GM18505 (cell line): Measurements from ENCODE around the gene IL1RAPL1.
A peak's percentile ranks its signal among the peaks of the same experiment; 100 is the strongest.
"Not testable (repeated sequence)": the region's sequence is repeated elsewhere in the genome, so short reads cannot be mapped to it uniquely, and the experiment has no call there.

Experiments
- ATAC-seq: cut with Tn5 transposase; IDR thresholded peaks from one replicate; pipeline ENCODE4 v1.9.1; 2021; ENCODE audit not compliant: unreplicated experiment
- POLR2A ChIP-seq: IDR thresholded peaks from 4 replicates; pipeline ENCODE4 v1.6.1; 2011; ENCODE audit warnings: borderline replicate concordance; ENCODE audit not compliant: insufficient read depth, insufficient read length; ENCODE audit errors: extremely low read depth

The IL1RAPL1 gene

GRCh38 chrX:29274517-29274916 lies 687.3 kb downstream of the IL1RAPL1 start:
- no peak for ATAC-seq
- TF ChIP-seq POLR2A, result no peak

GRCh38 chrX:29275928-29276327 lies 688.7 kb downstream of the IL1RAPL1 start:
- ATAC-seq, result no peak
- no peak for TF ChIP-seq POLR2A

GRCh38 chrX:29281078-29281742 lies 694.0 kb downstream of the IL1RAPL1 start:
- ATAC-seq, result no peak

GRCh38 chrX:29285664-29286063 lies 698.4 kb downstream of the IL1RAPL1 start:
- TF ChIP-seq POLR2A, result no peak
- ATAC-seq, result no peak

More at GRCh38 chrX:29281078-29281742, 694.0 kb downstream of the IL1RAPL1 start:
- TF ChIP-seq POLR2A, result no peak

GRCh38 chrX:29295987-29296680 lies 708.9 kb downstream of the IL1RAPL1 start:
- no peak for TF ChIP-seq POLR2A
- no peak for ATAC-seq

GRCh38 chrX:29297171-29297800 lies 710.0 kb downstream of the IL1RAPL1 start:
- no peak for ATAC-seq
- TF ChIP-seq POLR2A, result no peak

- no peak for TF ChIP-seq POLR2A
- no peak for ATAC-seq
Observed at GRCh38 chrX:29299684-29300083, 712.4 kb downstream of the IL1RAPL1 start.

- ATAC-seq, result no peak
- no peak for TF ChIP-seq POLR2A
Observed at GRCh38 chrX:29308726-29309125, 721.5 kb downstream of the IL1RAPL1 start.

- TF ChIP-seq POLR2A, result no peak
- ATAC-seq, result no peak
Observed at GRCh38 chrX:29315931-29316330, 728.7 kb downstream of the IL1RAPL1 start.

- no peak for ATAC-seq
- no peak for TF ChIP-seq POLR2A
Observed at GRCh38 chrX:29318012-29318411, 730.8 kb downstream of the IL1RAPL1 start.

GRCh38 chrX:29332429-29332828 lies 745.2 kb downstream of the IL1RAPL1 start:
- not testable (repeated sequence) for ATAC-seq

GRCh38 chrX:29333091-29333490 lies 745.8 kb downstream of the IL1RAPL1 start:
- not testable (repeated sequence) for ATAC-seq

- no peak for TF ChIP-seq POLR2A
- peak; percentile 79 for ATAC-seq
Observed at GRCh38 chrX:29348288-29348687, 761.0 kb downstream of the IL1RAPL1 start.

- ATAC-seq, result no peak
Observed at GRCh38 chrX:29359276-29359675, 772.0 kb downstream of the IL1RAPL1 start.

GRCh38 chrX:29374765-29375164 lies 787.5 kb downstream of the IL1RAPL1 start:
- not testable (repeated sequence) for ATAC-seq

More at GRCh38 chrX:29359276-29359675, 772.0 kb downstream of the IL1RAPL1 start:
- no peak for TF ChIP-seq POLR2A

GRCh38 chrX:29376584-29376983 lies 789.3 kb downstream of the IL1RAPL1 start:
- no peak for TF ChIP-seq POLR2A
- ATAC-seq, result peak; percentile 69
